HepG2 (cell line): ENCODE results near the gene SHROOM1. TPM values are rescaled to one million over a fixed set of nuclear protein-coding genes. Genes with fewer than 3 reads are reported as not detected.

ENCODE experiments used
- ELF3 ChIP-seq: IDR thresholded peaks from 2 replicates; pipeline ENCODE4 v1.6.1; 2016; ENCODE audit warnings: missing genetic modification reagents, missing compliant biosample characterization
- GMEB2 ChIP-seq: IDR thresholded peaks from 2 replicates; pipeline ENCODE4 v1.6.1; 2016; ENCODE audit warnings: missing biosample characterization, missing genetic modification reagents, low read depth
- HNF4G ChIP-seq, 2 experiments: sonication (generic) in 1 of 2; formaldehyde crosslinking in 1 of 2; IDR thresholded peaks; 2 replicates each; pipeline versions ENCODE4 v1.4.0 to v1.6.1; 2011 to 2020; ENCODE audit warnings: borderline replicate concordance in 2 of 2, low read depth in 2 of 2, mild to moderate bottlenecking in 2 of 2, low read length in 1 of 2, missing genetic modification reagents in 1 of 2, moderate library complexity in 1 of 2
- KMT2A ChIP-seq: sonication (generic); formaldehyde crosslinking; IDR thresholded peaks from 2 replicates; pipeline ENCODE4 v1.4.0; 2020; ENCODE audit warnings: missing genetic modification reagents
- NCOA1 ChIP-seq: sonication (generic); formaldehyde crosslinking; IDR thresholded peaks from 2 replicates; pipeline ENCODE4 v1.9.0; 2021; ENCODE audit warnings: missing genetic modification reagents
- PRDM15 ChIP-seq: sonication (generic); formaldehyde crosslinking; IDR thresholded peaks from 2 replicates; pipeline ENCODE4 v1.4.0; 2020; ENCODE audit warnings: missing genetic modification reagents
- SOX5 ChIP-seq: IDR thresholded peaks from 2 replicates; pipeline ENCODE4 v1.6.1; 2016; ENCODE audit warnings: borderline replicate concordance
- TEAD3 ChIP-seq: optimal IDR thresholded peaks from 2 replicates; pipeline ENCODE3; 2016; ENCODE audit warnings: borderline replicate concordance
- U2AF1 ChIP-seq: fragments of 200-400 bp; formaldehyde crosslinking; optimal IDR thresholded peaks from 2 replicates; pipeline ENCODE3; 2017; ENCODE audit warnings: mild to moderate bottlenecking, low read depth, low read length
- ZFP36L1 ChIP-seq: sonication (generic); formaldehyde crosslinking; IDR thresholded peaks from 2 replicates; pipeline ENCODE4 v1.8.0; 2022; ENCODE audit warnings: mild to moderate bottlenecking, missing genetic modification reagents, moderate library complexity
- ZSCAN31 ChIP-seq: sonication (generic); formaldehyde crosslinking; IDR thresholded peaks from 2 replicates; pipeline ENCODE4 v1.5.0; 2020; ENCODE audit warnings: low read depth, mild to moderate bottlenecking, missing genetic modification reagents
- polyA plus RNA-seq, 8 experiments: library from polyadenylated mRNA; depleted of rRNA in 3 of 8; stranded (reverse) in 7 of 8; unstranded in 1 of 8; fragments of >200 nt; fragmentation: Illumina TruSeq in 4 of 8; extraction: Trizol in 4 of 8; gene quantifications; 2 replicates each; pipeline versions ENCODE4 v1.2.1 to v1.2.3, GENCODE V29; 2011 to 2016; ENCODE audit warnings: low read depth in 4 of 8, missing spikeins in 1 of 8, mixed read lengths in 1 of 8; ENCODE audit not compliant: insufficient read depth in 1 of 8
- total RNA-seq, 5 experiments: library from RNA; depleted of rRNA; stranded (reverse); fragments of >200 nt; fragmentation: Illumina TruSeq; extraction: Trizol; gene quantifications; 2 replicates each; pipeline ENCODE4 v1.2.3, GENCODE V29; 2016; ENCODE audit warnings: low read depth in 1 of 5
- TF ChIP-seq, protein P1 (sequence below): sonication (generic); formaldehyde crosslinking; IDR thresholded peaks from 2 replicates; pipeline ENCODE4 v1.4.0; 2020; ENCODE audit warnings: missing genetic modification reagents
- TF ChIP-seq, protein P2 (sequence below): sonication (generic); formaldehyde crosslinking; IDR thresholded peaks from 2 replicates; pipeline ENCODE4 v1.5.1; 2020; ENCODE audit warnings: missing genetic modification reagents, mild to moderate bottlenecking, borderline replicate concordance
- TF ChIP-seq, protein P3 (sequence below): IDR thresholded peaks from 2 replicates; pipeline ENCODE4 v1.4.0; 2020; ENCODE audit warnings: mild to moderate bottlenecking, missing genetic modification reagents
- TF ChIP-seq, protein P4 (sequence below): IDR thresholded peaks from 2 replicates; pipeline ENCODE4 v1.6.1; 2018; ENCODE audit warnings: missing genetic modification reagents

SHROOM1 gene
- total and polyA plus RNA-seq, 2 of the 13 experiments (the other 11 are each of a cell fraction or from before 2014, with no cell fraction given), result 18.2 to 25.7 TPM

GRCh38 chr5:132830436-132831094 is at the start of gene SHROOM1 (continued):
- TF ChIP-seq PRDM15 (CRISPR knock-in tag), result peak; percentile 53; the same call in 1 of the 2 replicates
- TF ChIP-seq HNF4G (IDR thresholded peaks at IDR 0.05; ENCODE audit: borderline replicate concordance, low read depth, low read length), result 0 out of 2 replicates have a peak, but pooled peaks have one; percentile 7
- no peak for TF ChIP-seq HNF4G (CRISPR knock-in tag; IDR thresholded peaks at IDR 0.05; ENCODE audit: borderline replicate concordance, low read depth)
- TF ChIP-seq ZFP36L1 (CRISPR knock-in tag), result peak; percentile 85
- TF ChIP-seq KMT2A (CRISPR knock-in tag), result no peak
- TF ChIP-seq, protein P1, sequence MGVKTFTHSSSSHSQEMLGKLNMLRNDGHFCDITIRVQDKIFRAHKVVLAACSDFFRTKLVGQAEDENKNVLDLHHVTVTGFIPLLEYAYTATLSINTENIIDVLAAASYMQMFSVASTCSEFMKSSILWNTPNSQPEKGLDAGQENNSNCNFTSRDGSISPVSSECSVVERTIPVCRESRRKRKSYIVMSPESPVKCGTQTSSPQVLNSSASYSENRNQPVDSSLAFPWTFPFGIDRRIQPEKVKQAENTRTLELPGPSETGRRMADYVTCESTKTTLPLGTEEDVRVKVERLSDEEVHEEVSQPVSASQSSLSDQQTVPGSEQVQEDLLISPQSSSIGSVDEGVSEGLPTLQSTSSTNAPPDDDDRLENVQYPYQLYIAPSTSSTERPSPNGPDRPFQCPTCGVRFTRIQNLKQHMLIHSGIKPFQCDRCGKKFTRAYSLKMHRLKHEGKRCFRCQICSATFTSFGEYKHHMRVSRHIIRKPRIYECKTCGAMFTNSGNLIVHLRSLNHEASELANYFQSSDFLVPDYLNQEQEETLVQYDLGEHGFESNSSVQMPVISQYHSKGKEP (CRISPR knock-in tag), result 0 out of 2 replicates have a peak, but pooled peaks have one; percentile 13
- TF ChIP-seq U2AF1, result no peak
- TF ChIP-seq SOX5 (CRISPR knock-in tag), result peak; percentile 8; the same call in 1 of the 2 replicates
- peak; percentile 51 for TF ChIP-seq TEAD3
- TF ChIP-seq ZSCAN31 (CRISPR knock-in tag), result no peak; the same call in 1 of the 2 replicates
- TF ChIP-seq, protein P2, sequence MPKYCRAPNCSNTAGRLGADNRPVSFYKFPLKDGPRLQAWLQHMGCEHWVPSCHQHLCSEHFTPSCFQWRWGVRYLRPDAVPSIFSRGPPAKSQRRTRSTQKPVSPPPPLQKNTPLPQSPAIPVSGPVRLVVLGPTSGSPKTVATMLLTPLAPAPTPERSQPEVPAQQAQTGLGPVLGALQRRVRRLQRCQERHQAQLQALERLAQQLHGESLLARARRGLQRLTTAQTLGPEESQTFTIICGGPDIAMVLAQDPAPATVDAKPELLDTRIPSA, result peak; percentile 76; the same call in 1 of the 2 replicates
- TF ChIP-seq, protein P3, sequence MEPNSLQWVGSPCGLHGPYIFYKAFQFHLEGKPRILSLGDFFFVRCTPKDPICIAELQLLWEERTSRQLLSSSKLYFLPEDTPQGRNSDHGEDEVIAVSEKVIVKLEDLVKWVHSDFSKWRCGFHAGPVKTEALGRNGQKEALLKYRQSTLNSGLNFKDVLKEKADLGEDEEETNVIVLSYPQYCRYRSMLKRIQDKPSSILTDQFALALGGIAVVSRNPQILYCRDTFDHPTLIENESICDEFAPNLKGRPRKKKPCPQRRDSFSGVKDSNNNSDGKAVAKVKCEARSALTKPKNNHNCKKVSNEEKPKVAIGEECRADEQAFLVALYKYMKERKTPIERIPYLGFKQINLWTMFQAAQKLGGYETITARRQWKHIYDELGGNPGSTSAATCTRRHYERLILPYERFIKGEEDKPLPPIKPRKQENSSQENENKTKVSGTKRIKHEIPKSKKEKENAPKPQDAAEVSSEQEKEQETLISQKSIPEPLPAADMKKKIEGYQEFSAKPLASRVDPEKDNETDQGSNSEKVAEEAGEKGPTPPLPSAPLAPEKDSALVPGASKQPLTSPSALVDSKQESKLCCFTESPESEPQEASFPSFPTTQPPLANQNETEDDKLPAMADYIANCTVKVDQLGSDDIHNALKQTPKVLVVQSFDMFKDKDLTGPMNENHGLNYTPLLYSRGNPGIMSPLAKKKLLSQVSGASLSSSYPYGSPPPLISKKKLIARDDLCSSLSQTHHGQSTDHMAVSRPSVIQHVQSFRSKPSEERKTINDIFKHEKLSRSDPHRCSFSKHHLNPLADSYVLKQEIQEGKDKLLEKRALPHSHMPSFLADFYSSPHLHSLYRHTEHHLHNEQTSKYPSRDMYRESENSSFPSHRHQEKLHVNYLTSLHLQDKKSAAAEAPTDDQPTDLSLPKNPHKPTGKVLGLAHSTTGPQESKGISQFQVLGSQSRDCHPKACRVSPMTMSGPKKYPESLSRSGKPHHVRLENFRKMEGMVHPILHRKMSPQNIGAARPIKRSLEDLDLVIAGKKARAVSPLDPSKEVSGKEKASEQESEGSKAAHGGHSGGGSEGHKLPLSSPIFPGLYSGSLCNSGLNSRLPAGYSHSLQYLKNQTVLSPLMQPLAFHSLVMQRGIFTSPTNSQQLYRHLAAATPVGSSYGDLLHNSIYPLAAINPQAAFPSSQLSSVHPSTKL (CRISPR knock-in tag), result peak; percentile 54; the same call in 1 of the 2 replicates
- peak; percentile 63; the same call in 1 of the 2 replicates for TF ChIP-seq NCOA1 (CRISPR knock-in tag)
- peak; percentile 27; the same call in 1 of the 2 replicates for TF ChIP-seq GMEB2 (CRISPR knock-in tag)
- TF ChIP-seq ELF3, result peak; percentile 44; the same call in 1 of the 2 replicates
- TF ChIP-seq, protein P4, sequence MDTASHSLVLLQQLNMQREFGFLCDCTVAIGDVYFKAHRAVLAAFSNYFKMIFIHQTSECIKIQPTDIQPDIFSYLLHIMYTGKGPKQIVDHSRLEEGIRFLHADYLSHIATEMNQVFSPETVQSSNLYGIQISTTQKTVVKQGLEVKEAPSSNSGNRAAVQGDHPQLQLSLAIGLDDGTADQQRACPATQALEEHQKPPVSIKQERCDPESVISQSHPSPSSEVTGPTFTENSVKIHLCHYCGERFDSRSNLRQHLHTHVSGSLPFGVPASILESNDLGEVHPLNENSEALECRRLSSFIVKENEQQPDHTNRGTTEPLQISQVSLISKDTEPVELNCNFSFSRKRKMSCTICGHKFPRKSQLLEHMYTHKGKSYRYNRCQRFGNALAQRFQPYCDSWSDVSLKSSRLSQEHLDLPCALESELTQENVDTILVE (CRISPR knock-in tag), result peak; percentile 28; the same call in 1 of the 2 replicates
